ENCODE data around the gene STK32A. TPM values are rescaled to one million over a fixed set of nuclear protein-coding genes. Genes with fewer than 3 reads are reported as not detected.

The STK32A gene
- total RNA-seq, 1 donor from 2014 or later: 11.3 TPM

DNA sequence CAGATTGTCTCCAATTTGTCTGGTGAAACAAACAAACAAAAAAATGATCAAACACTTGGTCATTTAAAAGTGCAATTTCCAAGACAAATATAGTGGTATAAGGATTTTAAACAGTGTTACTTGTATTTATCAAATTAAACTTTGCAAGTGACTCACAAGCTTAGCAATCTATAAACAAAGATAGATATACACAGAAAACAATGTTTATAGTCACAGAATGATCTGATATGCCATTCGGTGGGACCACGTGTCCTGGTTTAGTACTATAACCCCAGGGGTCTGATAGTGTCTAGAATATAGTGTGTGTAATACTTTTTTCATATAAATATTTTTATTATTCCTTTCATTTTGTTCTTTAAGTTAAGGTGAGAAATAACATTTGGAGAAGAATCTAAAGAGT, 183.8 kb downstream of the STK32A start:
- no peak for DNase-seq (ENCODE audit: low spot score)

DNA sequence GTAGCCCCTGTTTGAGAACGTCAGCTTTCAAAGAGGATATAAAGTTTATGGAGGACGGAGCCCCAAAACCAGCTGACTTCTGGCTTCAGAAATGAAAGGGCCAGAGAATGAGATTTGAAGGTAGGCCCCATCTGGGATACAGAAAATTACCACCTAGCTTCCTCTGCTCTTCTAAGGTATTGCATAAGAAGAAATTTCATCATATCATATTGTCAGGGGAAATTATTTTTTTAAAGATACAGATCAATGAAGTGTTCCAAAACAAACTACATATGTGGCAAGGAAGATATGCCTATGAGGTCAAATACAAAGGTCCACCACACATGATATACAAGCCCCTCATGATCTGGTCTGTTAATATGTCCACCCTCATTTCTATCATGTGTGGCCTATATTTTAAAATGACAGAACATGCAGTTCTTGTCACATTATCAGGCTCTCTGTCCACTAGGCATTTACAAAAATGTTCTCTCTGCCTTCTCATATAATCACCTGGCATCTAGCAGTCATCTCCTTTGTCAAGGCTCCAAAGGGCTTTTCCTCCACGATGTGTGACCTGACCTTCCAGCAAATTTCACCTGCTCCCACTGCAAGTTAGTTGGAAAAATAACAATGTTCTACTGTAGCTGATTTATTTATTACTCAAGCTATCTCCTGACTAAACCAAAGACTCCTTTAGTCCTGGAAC, 192.0 kb downstream of the STK32A start:
- no peak for DNase-seq (ENCODE audit: low spot score)

DNA sequence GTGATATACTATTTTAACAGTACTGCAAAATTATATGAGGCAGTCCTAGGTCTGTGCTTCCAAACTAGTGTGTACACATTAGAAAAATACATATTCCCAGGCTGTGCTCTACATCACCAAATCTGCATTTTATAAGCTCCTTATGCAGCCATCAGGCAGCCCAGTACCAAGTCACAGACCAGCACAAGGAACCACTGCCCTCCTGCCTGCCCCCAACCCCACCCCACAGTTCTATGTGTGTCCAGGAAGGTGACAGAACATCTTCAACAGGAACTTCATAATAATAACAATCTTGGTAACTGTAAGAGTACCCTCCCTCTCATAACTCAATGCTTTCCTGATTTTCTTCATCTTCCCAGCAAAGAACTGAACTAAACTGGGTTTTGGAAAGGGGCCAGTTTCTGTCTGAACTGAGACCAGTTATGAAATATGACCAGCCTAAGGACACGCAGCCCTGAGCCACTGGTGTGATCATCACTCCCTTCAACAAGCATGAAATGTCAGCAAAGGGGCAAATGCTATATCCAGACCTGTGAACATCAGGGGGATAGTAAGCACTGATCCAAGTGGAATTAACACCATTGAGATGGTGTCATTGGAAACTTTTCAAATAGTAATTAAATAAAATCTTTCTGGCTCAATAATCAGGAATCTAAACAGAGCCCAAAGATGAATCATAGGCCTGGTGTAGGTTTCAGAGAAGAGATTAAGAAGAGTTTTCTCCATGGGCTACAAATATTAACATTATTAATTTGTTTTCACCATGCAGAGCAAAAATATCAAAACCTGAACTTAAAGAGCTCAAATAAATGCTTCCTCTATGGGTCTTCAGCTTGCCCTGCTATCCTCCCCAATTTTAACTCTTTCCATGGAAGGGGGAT, 192.9 kb downstream of the STK32A start:
- no peak for DNase-seq (ENCODE audit: low spot score)

DNA sequence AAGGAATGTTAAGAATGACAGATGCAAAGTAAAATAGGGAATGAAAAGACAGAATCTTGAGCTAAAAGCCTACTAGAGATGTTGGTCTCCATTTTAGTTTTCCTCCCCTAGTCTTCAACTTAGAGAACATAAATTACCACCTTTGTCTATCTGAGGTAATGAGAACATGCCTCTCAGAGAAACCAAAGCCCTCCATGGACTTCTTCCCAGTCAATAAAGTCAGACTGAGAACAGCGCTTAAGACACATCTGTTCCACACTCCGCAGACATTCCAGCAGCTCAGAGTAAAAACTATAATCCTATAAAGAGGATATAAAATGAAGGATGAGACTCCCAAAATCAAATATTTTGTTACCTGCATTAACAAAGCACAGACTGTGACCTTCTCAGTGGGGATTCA, 195.8 kb downstream of the STK32A start:
- DNase-seq (ENCODE audit: low spot score): no peak

DNA sequence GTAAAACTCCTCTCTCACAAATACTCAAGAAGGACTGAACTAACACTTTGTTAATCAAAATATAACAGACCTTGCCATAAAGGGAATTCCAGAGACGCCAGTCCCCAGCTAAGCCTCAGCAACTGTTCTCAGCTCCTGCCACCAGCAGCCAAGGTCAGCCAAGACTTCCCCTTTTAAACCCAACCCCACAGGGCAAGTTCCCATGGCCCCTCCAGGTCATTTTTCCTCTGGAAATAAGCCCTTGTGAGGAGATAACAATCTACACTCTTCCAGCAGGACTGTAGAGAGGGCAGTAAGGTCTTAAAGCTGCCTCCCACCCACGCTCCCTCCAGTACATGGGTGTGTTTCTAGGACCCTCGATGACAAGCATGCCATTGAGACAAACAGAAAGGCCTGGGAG, 196.8 kb downstream of the STK32A start:
- DNase-seq (ENCODE audit: low spot score): no peak

DNA sequence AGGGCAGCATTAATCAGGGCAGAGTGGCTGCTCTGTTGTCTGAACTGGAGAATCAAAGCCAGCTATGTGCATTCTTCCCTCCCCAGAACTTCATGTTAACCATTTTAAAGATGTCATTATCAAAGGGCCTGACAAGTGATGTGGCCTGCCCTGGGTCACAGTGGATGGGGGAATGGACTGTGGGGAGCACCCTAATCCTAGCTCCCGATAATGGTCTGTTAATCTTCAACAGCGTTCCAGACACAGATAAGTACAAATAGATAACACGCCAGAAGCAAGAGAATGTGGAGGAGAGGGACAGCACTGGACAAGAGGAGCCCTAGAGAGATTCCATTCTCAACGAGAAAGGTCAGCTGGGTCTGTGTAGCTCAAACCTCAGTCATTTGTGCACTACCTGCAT, 197.5 kb downstream of the STK32A start:
- DNase-seq (ENCODE audit: low spot score): no peak

DNA sequence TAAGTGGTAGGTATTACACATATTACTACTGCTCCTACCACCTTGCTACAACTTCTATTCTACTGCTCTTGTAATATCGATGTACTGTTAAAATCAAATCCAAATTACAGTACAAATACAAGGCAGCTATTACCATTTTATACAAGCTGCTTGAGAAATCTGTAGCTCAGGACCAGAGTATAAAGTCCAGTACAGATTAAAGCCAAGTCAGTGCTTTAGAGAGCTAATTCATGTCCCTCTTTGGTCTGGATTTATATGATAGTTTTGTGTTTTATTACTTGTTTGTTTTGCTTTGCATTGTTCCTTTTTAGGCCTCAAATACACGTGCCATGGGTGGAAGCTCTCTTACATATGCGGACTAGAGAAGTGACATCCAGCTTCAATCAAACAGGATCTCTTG, 199.2 kb downstream of the STK32A start:
- DNase-seq (ENCODE audit: low spot score): no peak

DNA sequence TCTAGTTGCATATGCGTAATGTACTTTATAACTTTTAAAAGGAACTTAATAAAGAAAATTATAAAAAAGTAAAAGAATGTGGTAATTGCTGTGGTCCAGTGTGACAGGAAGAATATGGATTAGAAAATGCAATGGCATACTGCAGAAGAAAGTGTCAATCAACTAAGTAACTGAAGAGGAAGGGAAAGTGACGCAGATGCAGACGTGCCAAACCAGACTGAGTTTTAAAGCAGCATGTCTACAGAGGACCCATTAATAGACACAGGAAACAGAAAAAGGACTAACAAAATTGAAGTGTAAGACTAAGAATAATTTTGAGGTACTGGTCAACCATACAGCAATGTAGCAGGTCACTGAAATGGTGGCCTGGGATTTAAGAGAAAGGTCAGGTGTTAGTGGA, 201.8 kb downstream of the STK32A start:
- no peak for DNase-seq (ENCODE audit: low spot score)

DNA sequence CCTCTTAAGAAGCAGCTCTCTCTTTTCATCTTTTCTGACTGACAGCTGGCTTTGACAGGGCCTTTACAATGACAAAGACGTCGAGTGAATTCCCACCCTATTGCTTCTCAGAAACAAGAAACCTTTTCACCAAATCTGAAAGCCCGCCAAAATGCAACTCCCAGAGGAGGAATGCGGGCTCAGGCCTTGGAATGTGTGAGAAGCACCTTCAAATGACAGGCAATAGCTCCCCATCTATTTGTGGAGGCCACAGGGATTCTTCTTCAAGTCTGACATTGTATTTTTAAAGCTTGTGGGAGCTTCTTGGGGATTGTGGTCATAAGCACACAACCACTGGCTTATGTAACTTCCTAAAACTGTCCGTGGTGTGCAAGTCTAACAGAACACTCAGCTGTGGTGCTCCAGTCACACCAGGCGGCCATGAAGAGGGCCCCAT, 202.4 kb downstream of the STK32A start:
- DNase-seq (ENCODE audit: low spot score): no peak

All from mucosa of gallbladder (tissue), 1 donor.